ENCODE data around the gene TCF4.

DNA sequence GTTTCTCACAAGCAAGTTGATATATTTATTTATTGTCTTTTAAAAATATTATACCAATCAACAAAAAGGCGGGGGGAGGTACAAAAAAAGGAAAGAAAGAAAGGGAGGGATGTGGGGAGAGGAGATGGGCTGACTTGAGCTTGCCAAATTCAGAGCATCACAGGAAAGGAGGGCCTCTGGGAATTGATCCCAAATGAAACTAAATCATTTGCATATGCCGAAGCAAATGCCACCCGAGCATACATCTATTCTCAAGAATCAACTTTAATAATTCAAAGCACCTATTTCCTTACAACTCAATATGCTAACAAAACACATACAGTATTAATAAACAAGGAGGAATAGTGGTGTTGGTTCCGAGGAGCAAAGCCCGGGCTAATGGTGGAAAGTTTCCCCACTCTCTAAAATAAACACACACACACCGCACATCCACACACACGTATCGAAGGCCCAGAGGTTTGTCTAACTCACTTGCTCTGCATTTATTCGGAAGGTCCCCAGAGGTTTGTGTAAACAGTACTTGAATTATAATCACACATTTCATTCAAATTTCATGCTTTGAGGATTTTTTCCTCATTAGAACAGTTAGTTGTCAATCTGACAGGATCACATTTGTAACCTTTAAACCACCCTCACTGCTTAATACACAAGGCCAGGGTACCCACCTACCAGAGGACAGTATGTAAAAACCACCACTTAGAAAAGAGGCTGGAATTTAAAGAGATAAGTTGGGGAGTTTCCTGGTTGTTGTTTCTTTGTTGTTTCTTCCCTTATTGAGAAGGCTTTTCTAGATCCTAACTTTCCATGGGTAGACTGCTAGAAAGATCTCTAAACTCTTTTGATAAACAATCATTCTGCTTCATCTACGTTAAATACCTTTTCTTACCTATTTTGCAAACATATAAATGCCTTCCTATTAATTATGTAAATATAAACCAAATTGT is 264.7 kb downstream of the TCF4 start:
- TF ChIP-seq GABPA (IDR thresholded peaks at IDR 0.05; ENCODE audit: low read depth): no peak
- TF ChIP-seq, protein P1, sequence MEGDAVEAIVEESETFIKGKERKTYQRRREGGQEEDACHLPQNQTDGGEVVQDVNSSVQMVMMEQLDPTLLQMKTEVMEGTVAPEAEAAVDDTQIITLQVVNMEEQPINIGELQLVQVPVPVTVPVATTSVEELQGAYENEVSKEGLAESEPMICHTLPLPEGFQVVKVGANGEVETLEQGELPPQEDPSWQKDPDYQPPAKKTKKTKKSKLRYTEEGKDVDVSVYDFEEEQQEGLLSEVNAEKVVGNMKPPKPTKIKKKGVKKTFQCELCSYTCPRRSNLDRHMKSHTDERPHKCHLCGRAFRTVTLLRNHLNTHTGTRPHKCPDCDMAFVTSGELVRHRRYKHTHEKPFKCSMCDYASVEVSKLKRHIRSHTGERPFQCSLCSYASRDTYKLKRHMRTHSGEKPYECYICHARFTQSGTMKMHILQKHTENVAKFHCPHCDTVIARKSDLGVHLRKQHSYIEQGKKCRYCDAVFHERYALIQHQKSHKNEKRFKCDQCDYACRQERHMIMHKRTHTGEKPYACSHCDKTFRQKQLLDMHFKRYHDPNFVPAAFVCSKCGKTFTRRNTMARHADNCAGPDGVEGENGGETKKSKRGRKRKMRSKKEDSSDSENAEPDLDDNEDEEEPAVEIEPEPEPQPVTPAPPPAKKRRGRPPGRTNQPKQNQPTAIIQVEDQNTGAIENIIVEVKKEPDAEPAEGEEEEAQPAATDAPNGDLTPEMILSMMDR (IDR thresholded peaks at IDR 0.05; ENCODE audit: insufficient read depth, low read length): no peak
- no peak for TF ChIP-seq POLR2AphosphoS5 (IDR thresholded peaks at IDR 0.05; ENCODE audit: low read depth)
- TF ChIP-seq, protein P2, sequence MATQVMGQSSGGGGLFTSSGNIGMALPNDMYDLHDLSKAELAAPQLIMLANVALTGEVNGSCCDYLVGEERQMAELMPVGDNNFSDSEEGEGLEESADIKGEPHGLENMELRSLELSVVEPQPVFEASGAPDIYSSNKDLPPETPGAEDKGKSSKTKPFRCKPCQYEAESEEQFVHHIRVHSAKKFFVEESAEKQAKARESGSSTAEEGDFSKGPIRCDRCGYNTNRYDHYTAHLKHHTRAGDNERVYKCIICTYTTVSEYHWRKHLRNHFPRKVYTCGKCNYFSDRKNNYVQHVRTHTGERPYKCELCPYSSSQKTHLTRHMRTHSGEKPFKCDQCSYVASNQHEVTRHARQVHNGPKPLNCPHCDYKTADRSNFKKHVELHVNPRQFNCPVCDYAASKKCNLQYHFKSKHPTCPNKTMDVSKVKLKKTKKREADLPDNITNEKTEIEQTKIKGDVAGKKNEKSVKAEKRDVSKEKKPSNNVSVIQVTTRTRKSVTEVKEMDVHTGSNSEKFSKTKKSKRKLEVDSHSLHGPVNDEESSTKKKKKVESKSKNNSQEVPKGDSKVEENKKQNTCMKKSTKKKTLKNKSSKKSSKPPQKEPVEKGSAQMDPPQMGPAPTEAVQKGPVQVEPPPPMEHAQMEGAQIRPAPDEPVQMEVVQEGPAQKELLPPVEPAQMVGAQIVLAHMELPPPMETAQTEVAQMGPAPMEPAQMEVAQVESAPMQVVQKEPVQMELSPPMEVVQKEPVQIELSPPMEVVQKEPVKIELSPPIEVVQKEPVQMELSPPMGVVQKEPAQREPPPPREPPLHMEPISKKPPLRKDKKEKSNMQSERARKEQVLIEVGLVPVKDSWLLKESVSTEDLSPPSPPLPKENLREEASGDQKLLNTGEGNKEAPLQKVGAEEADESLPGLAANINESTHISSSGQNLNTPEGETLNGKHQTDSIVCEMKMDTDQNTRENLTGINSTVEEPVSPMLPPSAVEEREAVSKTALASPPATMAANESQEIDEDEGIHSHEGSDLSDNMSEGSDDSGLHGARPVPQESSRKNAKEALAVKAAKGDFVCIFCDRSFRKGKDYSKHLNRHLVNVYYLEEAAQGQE (IDR thresholded peaks at IDR 0.05; ENCODE audit: insufficient replicate concordance, low read depth): no peak
- no peak for TF ChIP-seq SPI1 (IDR thresholded peaks at IDR 0.05; ENCODE audit: borderline replicate concordance, low read depth)

Measured in HL-60 (cell line).